Measurements from ENCODE around the gene PTPRN. TPM values are rescaled to one million over a fixed set of nuclear protein-coding genes. Genes with fewer than 3 reads are reported as not detected.
A peak's percentile ranks its signal among the peaks of the same experiment; 100 is the strongest.

Gene PTPRN
- total and polyA plus RNA-seq, 2 experiments from 2014 or later = 5.1 to 22.1 TPM

DNA sequence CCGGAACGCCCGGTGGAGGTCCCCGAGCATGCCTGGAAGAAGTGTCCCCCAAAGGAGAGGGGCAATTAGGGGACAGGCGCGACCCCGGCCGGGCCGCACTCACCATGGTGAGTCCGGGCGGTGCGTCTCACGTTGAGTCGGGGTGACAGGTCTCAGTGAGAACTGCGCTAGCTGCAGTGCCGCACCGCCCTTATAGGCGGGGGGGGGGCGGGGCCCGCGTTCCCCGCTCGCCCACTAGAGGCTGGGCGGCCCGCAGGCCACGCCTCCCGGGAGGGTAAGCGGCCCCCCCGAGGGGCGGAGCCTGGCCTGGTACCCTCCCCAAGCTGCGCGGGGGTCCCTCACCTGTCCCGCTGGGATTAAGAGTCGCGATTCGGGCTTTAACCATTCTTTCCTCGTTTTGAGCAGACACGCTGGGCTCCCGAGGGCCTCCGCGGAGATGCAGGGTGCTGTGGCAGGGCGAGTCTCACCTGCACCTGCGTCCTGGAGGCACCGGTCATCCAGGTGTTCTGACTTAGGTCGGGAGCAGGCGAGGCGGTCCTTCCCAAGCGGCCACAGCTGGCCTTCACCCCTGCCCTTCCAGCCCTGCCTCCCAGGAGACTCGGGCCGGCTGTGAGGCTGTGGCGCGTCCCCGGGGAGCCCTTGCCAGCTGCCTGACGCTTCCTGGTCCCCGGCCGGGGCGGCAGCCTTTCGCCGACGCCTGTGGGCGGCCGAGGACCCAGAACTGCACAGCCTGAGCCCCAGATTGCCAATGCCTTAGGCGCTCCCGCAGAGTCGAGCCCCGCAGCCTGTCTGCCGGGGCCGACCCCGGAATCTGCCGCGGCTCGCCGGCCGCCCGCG lies 55.2 kb downstream of the PTPRN start, which contains the start of gene TUBA4A:
TSS of gene TUBA4A (minus strand) at position 166 of the 837 bp plus-strand sequence. CDS start at position 106, 60 bp downstream.
- Histone ChIP-seq H3K4me3 (peak within 1 kb of the TSS; percentile 74), H3K27ac (ENCODE audit: low read depth) (no peak within 1 kb of the TSS), H3K4me2 (peak within 1 kb of the TSS; percentile 96), H3F3A (replicated peaks; ENCODE audit: low read depth) (no peaks in the 10 kb centered on the region; the same call in 1 of the 2 replicates), H3K79me2 (replicated peaks; ENCODE audit: insufficient read depth) (no peaks in the 10 kb centered on the region), H3K4me1 (ENCODE audit: insufficient read depth) (peaks cover 7% of the 10 kb centered on the region; the same call in 1 of the 2 replicates), H2AFZ (peak within 1 kb of the TSS; percentile 84), H3K27me3 (ENCODE audit: insufficient read depth) (peaks cover 48% of the 10 kb centered on the region), H3K9me2 (ENCODE audit: insufficient read depth) (no peaks in the 10 kb centered on the region), H4K20me1 (replicated peaks; ENCODE audit: insufficient read depth) (no peaks in the 10 kb centered on the region), H3K36me3 (ENCODE audit: insufficient read depth) (peaks cover 3% of the 10 kb centered on the region; the same call in 1 of the 2 replicates)
- peak within 1 kb of the TSS; percentile 77 for H3K27ac Mint-ChIP-seq
- H3K4me3 Mint-ChIP-seq = peak within 1 kb of the TSS; percentile 85
- DNase-seq (ENCODE audit: low spot score) (peak; percentile 86), ATAC-seq (peak; percentile 78)
- peaks cover 30% of the 10 kb centered on the region for H3K36me3 Mint-ChIP-seq (ENCODE audit: low read depth)
- H3K27me3 Mint-ChIP-seq (ENCODE audit: insufficient read depth, low read depth, poor library complexity) = peaks cover 39% of the 10 kb centered on the region
- H3K4me1 Mint-ChIP-seq = peaks cover 36% of the 10 kb centered on the region
- TF ChIP-seq STAT1 (IDR thresholded peaks at IDR 0.05; ENCODE audit: unreplicated experiment) (no peak), POLR2AphosphoS5 (IDR thresholded peaks at IDR 0.05; ENCODE audit: low read depth) (peak; percentile 91)
- no peaks in the 10 kb centered on the region for H3K9me3 Mint-ChIP-seq

GRCh38 chr2:219252900-219253752 lies 56.1 kb downstream of the PTPRN start, which contains the start of gene TUBA4B:
Gene TUBA4B, plus strand, starts transcription at chr2:219253243. Its CDS starts 165 bp downstream, at chr2:219253408.
- Histone ChIP-seq H3F3A (replicated peaks; ENCODE audit: low read depth) (no peaks in the 10 kb centered on the region; the same call in 1 of the 2 replicates), H3K9me2 (ENCODE audit: insufficient read depth) (no peaks in the 10 kb centered on the region), H4K20me1 (replicated peaks; ENCODE audit: insufficient read depth) (no peaks in the 10 kb centered on the region), H3K4me3 (peak within 1 kb of the TSS; percentile 74), H3K27me3 (ENCODE audit: insufficient read depth) (peaks cover 48% of the 10 kb centered on the region), H3K36me3 (ENCODE audit: insufficient read depth) (peaks cover 3% of the 10 kb centered on the region; the same call in 1 of the 2 replicates), H3K27ac (ENCODE audit: low read depth) (no peak within 1 kb of the TSS), H3K4me2 (peak within 1 kb of the TSS; percentile 96), H3K79me2 (replicated peaks; ENCODE audit: insufficient read depth) (no peaks in the 10 kb centered on the region), H2AFZ (peak within 1 kb of the TSS; percentile 84), H3K4me1 (ENCODE audit: insufficient read depth) (peaks cover 7% of the 10 kb centered on the region; the same call in 1 of the 2 replicates)
- Mint-ChIP-seq H3K36me3 (ENCODE audit: low read depth) (peaks cover 37% of the 10 kb centered on the region), H3K27me3 (ENCODE audit: insufficient read depth, low read depth, poor library complexity) (peaks cover 41% of the 10 kb centered on the region), H3K27ac (peak within 1 kb of the TSS; percentile 77), H3K9me3 (no peaks in the 10 kb centered on the region), H3K4me1 (peaks cover 43% of the 10 kb centered on the region), H3K4me3 (peak within 1 kb of the TSS; percentile 85)
- DNase-seq (ENCODE audit: low spot score) (peak; percentile 81), ATAC-seq (peak; percentile 66)
- TF ChIP-seq ZNF462 (CRISPR knock-in tag; IDR thresholded peaks at IDR 0.05) (no peak), NANOG (IDR thresholded peaks at IDR 0.05; ENCODE audit: borderline replicate concordance) (no peak), EZH2 (IDR thresholded peaks at IDR 0.05; ENCODE audit: low read depth, unreplicated experiment) (no peak), POLR2AphosphoS5 (IDR thresholded peaks at IDR 0.05; ENCODE audit: low read depth) (no peak), CREB1 (CRISPR knock-in tag; IDR thresholded peaks at IDR 0.05; ENCODE audit: low read depth) (0 out of 2 replicates have a peak, but pooled peaks have one; percentile 20), ZNF331 (CRISPR knock-in tag; IDR thresholded peaks at IDR 0.05; ENCODE audit: low read depth) (no peak)
- TF ChIP-seq, protein P1, sequence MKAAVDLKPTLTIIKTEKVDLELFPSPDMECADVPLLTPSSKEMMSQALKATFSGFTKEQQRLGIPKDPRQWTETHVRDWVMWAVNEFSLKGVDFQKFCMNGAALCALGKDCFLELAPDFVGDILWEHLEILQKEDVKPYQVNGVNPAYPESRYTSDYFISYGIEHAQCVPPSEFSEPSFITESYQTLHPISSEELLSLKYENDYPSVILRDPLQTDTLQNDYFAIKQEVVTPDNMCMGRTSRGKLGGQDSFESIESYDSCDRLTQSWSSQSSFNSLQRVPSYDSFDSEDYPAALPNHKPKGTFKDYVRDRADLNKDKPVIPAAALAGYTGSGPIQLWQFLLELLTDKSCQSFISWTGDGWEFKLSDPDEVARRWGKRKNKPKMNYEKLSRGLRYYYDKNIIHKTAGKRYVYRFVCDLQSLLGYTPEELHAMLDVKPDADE (IDR thresholded peaks at IDR 0.05) = 0 out of 2 replicates have a peak, but pooled peaks have one; percentile 47

Measured in GM23338 (cell line).